ENCODE results near the gene ITPR1. TPM values are rescaled to one million over a fixed set of nuclear protein-coding genes. Genes with fewer than 3 reads are reported as not detected.

Gene ITPR1
- total RNA-seq = 10 to 100 TPM; 39.7 to 57.3 TPM
- 10 to 100 TPM; 34.8 to 49.1 (median 42.0) TPM for polyA plus RNA-seq (ENCODE audit: insufficient read length in 6 of 6)
- long read RNA-seq, donor 1, partial matches to known transcripts = 0 of 5 reads
- long read RNA-seq, donor 1, other reads (novel, unspliced or antisense) = 0 of 5 reads
- long read RNA-seq, donor 2, partial matches to known transcripts = 0 of 1 reads
- long read RNA-seq, donor 2, other reads (novel, unspliced or antisense) = 0 of 1 reads
- long read RNA-seq, donor 3 = 0 reads
- long read RNA-seq, donor 4 = 0 reads
- long read RNA-seq, donor 5, partial matches to known transcripts = 0 of 5 reads
- long read RNA-seq, donor 5, other reads (novel, unspliced or antisense) = 0 of 5 reads
- long read RNA-seq, donor 6, partial matches to known transcripts = 0 of 3 reads
- long read RNA-seq, donor 6, other reads (novel, unspliced or antisense) = 0 of 3 reads
- long read RNA-seq, donor 7 = 0 reads
- long read RNA-seq, donor 8, partial matches to known transcripts = 0 of 2 reads
- long read RNA-seq, donor 8, other reads (novel, unspliced or antisense) = 0 of 2 reads
- long read RNA-seq, donor 9 = 0 reads
- long read RNA-seq, donor 10, partial matches to known transcripts = 0 of 2 reads
- long read RNA-seq, donor 10, other reads (novel, unspliced or antisense) = 1 of 2 reads
- long read RNA-seq, donor 11 = 0 reads
- long read RNA-seq, donor 12, partial matches to known transcripts = 0 of 1 reads
- long read RNA-seq, donor 12, other reads (novel, unspliced or antisense) = 0 of 1 reads

- TF ChIP-seq CTCF (IDR thresholded peaks at IDR 0.05) = no peak
- Histone ChIP-seq H3K27ac (peak within 1 kb of the TSS; percentile 84 to 85), H3K4me3 (peak within 1 kb of the TSS; percentile 80 to 87), H3K4me1 (peaks cover 0 to 36% of the 10 kb centered on the region in 2 donors), H3K9me3 (no peaks in the 10 kb centered on the region), H3K36me3 (no peaks in the 10 kb centered on the region), H3K27me3 (no peaks in the 10 kb centered on the region)
- intact Hi-C loops (cut with DNase I) = no loop called here
- DNase-seq (peak; percentile 99), ATAC-seq (peak; percentile 97)
Measured at GRCh38 chr3:4493014-4493940, at the start of gene ITPR1. ITPR1 (plus strand) TSS chr3:4493348; CDS start chr3:4516492, 23,144 bp downstream.

GRCh38 chr3:4447295-4447999 is 45.7 kb upstream of the ITPR1 start:
- Histone ChIP-seq H3K27ac (no peak overlapping the region), H3K27me3 (no peaks in the 10 kb centered on the region), H3K9me3 (no peaks in the 10 kb centered on the region), H3K4me1 (no peaks in the 10 kb centered on the region), H3K4me3 (no peak overlapping the region), H3K36me3 (peaks cover 0 to 61% of the 10 kb centered on the region in 2 donors)
- no peak for TF ChIP-seq CTCF (IDR thresholded peaks at IDR 0.05)
- ATAC-seq (peak; percentile 73), DNase-seq (no peak)
- intact Hi-C loops (cut with DNase I) = no loop called here

GRCh38 chr3:4448187-4448586 is 45.0 kb upstream of the ITPR1 start:
- H3K36me3 ChIP-seq = peaks cover 0 to 61% of the 10 kb centered on the region in 2 donors
- H3K4me3 ChIP-seq = no peak overlapping the region
- intact Hi-C loops (cut with DNase I) = no loop called here
- no peaks in the 10 kb centered on the region for H3K4me1 ChIP-seq
- no peaks in the 10 kb centered on the region for H3K27me3 ChIP-seq
- H3K9me3 ChIP-seq = no peaks in the 10 kb centered on the region
- ATAC-seq (no peak), DNase-seq (no peak)
- TF ChIP-seq CTCF (IDR thresholded peaks at IDR 0.05) = no peak
- no peak overlapping the region for H3K27ac ChIP-seq

GRCh38 chr3:4449043-4449805 is 43.9 kb upstream of the ITPR1 start:
- intact Hi-C loops (cut with DNase I) = no loop called here
- Histone ChIP-seq H3K4me1 (no peaks in the 10 kb centered on the region), H3K4me3 (no peak overlapping the region), H3K27me3 (no peaks in the 10 kb centered on the region), H3K9me3 (no peaks in the 10 kb centered on the region), H3K27ac (no peak overlapping the region), H3K36me3 (peaks cover 0 to 52% of the 10 kb centered on the region in 2 donors)
- DNase-seq (no peak), ATAC-seq (no peak)
- no peak for TF ChIP-seq CTCF (IDR thresholded peaks at IDR 0.05)

All from left lung (tissue), 14 donors.